CD4-positive, alpha-beta T cell treated with Interleukin-6 at 100 ng/mL for 8 hours (primary cell): ENCODE measurements around the gene NUS1.
"Not testable (repeated sequence)": the region's sequence is repeated elsewhere in the genome, so short reads cannot be mapped to it uniquely, and the experiment has no call there.

Source experiments
- DNase-seq: peaks from one replicate; pipeline ENCODE4 v3.0.0-alpha.2; 2020; ENCODE audit warnings: mixed read lengths, low spot score

NUS1 gene

GRCh38 chr6:117674991-117675657, at the start of gene NUS1:
TSS of gene NUS1 (plus strand) at chr6:117675469. CDS start at chr6:117675671, 202 bp downstream.
- peak; percentile 97 for DNase-seq

- no peak for DNase-seq
Measured at GRCh38 chr6:117627533-117627932, 47.7 kb upstream of the NUS1 start.

- DNase-seq: no peak
Measured at GRCh38 chr6:117629119-117629660, 46.1 kb upstream of the NUS1 start.

GRCh38 chr6:117637770-117638169, 37.5 kb upstream of the NUS1 start:
- DNase-seq: no peak

GRCh38 chr6:117642976-117643375, 32.3 kb upstream of the NUS1 start:
- no peak for DNase-seq

- DNase-seq: not testable (repeated sequence)
Measured at GRCh38 chr6:117651984-117652383, 23.3 kb upstream of the NUS1 start.

GRCh38 chr6:117653949-117654348, 21.3 kb upstream of the NUS1 start:
- DNase-seq: no peak

- no peak for DNase-seq
Measured at GRCh38 chr6:117655380-117655779, 19.9 kb upstream of the NUS1 start.

GRCh38 chr6:117666881-117667280, 8.4 kb upstream of the NUS1 start:
- DNase-seq: no peak

GRCh38 chr6:117668736-117669135, 6.5 kb upstream of the NUS1 start:
- DNase-seq: no peak

- no peak for DNase-seq
Measured at GRCh38 chr6:117674503-117674902, 766 bp upstream of the NUS1 start.

- not testable (repeated sequence) for DNase-seq
Measured at GRCh38 chr6:117675658-117676301, 511 bp downstream of the NUS1 start.

- no peak for DNase-seq
Measured at GRCh38 chr6:117676577-117677218, 1.4 kb downstream of the NUS1 start.

- no peak for DNase-seq
Measured at GRCh38 chr6:117677553-117678141, 2.4 kb downstream of the NUS1 start.

GRCh38 chr6:117681162-117681741, 6.0 kb downstream of the NUS1 start:
- DNase-seq: no peak

GRCh38 chr6:117684749-117685148, 9.5 kb downstream of the NUS1 start:
- DNase-seq: no peak

GRCh38 chr6:117685359-117685758, 10.1 kb downstream of the NUS1 start:
- DNase-seq: no peak

GRCh38 chr6:117687021-117687648, 11.9 kb downstream of the NUS1 start:
- DNase-seq: no peak

GRCh38 chr6:117689584-117689983, 14.3 kb downstream of the NUS1 start:
- not testable (repeated sequence) for DNase-seq

- no peak for DNase-seq
Measured at GRCh38 chr6:117706504-117706903, 31.2 kb downstream of the NUS1 start.

GRCh38 chr6:117706936-117707509, 31.8 kb downstream of the NUS1 start:
- DNase-seq: not testable (repeated sequence)
